ENCODE measurements around the gene WWC1.
"Not testable (repeated sequence)": the region's sequence is repeated elsewhere in the genome, so short reads cannot be mapped to it uniquely, and the experiment has no call there.

Gene WWC1

DNA sequence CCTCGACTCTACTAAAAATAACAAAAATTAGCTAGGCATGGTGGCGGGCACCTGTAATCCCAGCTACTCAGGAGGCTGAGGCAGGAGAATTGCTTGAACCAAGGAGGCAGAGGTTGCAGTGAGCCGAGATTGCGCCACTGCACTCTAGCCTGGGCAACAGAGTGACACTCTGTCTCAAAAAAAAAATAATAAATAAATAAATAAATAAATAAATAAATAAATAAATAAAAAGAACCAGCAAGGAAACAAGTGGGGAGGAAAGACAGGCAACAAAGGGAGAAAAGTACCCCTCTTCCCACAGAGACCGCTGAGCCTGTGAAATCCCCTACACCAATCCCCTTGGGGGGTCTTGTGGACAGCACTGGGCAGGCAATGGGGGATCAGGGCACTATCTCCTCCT, 4.6 kb upstream of the WWC1 start:
- DNase-seq, result not testable (repeated sequence)

- DNase-seq, result no peak
These were observed 4.1 kb upstream of the WWC1 start for GRCh38 chr5:168287362-168287761.

GRCh38 chr5:168288349-168289245, 2.8 kb upstream of the WWC1 start:
- no peak for DNase-seq

DNA sequence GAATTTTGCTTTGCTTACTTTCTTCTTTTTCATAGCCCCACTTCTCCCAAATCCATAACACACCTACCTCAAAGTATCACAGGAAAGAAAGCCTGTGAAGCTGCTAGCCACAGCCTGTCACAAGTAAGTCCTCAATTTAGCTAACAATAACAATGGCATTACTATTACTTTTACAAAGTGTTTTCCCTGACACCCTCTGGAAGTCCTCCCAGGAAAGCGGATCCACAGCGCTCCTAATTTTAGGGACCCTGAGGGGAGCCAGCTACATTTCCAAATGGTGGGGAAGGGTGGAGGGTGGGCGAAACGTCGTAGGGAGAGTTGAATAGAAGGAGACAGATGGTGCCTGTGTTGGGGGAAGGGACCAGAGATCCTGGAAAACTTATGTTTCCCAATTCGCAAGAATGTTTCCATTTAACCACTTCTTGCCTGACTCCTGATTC, 523 bp upstream of the WWC1 start:
- DNase-seq, result no peak

DNA sequence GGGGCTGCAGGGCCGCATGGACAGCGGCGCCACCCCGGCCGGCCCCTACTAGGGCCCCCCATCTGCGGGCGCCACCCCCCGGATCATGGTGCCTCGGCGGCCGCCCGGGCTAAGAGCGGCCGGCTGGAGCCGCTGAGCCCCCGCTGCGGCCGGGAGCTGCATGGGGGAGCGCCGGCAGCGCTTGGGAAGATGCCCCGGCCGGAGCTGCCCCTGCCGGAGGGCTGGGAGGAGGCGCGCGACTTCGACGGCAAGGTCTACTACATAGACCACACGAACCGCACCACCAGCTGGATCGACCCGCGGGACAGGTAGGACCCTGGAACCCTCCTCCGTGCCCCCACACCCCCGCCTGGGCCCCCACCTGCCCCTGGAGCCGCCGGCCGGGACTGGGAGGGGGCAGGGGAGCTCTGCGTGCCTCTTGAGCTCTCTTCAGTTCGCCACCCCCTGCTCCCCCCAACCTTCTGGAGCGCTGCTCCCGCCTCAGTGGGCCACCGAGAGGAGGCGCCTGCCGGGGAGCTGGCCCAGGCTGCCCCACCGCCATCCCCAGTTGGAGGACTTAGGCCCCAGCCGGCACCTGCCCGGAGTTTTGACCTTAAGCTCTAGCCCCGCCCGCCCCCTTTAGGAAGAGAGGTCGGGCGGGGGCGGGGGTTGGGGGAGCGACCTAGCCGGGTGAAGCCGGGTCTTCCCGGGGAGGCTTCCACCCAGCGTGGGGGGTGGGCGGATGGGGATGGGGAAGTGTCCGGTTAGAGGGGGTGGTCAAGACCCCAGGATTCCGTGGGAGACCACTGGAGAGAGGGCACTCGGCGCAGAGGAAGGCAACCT, 730 bp downstream of the WWC1 start:
- DNase-seq, result no peak

DNA sequence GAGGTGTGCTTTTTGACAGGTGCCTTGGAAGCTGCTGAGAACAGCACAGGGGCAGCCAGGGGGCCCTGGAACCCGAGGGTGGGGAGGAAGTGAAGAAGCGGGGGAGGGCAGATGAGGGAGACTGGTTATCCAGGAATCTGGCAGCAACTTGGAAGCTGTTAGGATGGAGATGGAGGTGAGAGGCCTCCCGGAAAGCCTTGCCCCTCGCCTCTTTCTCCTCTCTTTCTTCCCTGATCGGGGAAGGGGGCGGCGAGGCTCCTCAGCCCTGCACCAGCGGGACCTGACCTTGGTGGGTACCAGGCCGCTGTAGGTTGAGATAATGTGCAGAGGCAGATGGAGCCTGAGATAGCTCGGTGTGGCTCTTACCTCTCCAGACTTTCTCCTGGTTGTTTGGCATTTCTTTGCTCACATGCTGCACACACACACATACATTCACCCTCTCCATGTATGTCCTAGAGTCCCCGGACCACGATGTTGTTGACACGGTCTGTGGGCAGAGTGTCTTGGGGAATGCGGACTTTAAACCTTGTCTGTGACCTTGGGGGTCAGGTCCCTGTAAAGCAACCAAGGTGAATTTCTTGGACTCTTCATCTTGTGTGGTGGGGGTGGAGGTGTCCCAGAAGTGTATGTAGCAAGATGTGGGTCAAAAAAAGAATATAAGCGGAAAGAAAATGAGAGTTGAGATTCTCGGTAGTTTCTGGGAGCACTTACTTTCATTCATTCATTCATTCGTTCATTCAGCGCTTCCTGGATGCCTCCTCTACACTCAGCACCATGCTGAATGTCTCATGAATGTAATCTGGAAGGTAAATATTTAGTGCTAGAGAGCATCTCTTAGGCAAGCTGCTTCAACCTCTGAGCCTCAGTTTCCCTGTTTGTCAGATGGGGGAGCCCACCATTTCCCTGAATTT, 1.6 kb downstream of the WWC1 start:
- no peak for DNase-seq

- no peak for DNase-seq
These were observed 4.2 kb downstream of the WWC1 start for GRCh38 chr5:168295574-168296201.

DNA sequence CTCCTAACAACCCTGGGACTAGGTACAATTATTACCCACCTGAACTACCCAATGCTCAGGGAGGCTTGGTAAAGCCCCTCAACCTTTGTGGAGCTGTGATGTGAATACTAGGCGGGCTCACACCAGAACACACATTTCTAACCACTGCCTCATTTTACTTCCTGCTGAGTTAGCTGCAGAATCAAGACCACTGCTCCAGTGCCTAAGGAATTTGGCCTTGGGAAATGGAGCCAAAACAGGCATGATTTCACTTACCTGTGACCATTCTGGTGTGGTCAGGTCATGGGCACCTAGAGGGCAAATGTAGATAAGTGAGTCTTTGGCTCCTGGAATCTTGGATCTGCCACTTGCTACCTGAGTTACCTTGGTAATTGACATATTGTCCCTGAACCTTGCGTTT, 5.2 kb downstream of the WWC1 start:
- no peak for DNase-seq

DNA sequence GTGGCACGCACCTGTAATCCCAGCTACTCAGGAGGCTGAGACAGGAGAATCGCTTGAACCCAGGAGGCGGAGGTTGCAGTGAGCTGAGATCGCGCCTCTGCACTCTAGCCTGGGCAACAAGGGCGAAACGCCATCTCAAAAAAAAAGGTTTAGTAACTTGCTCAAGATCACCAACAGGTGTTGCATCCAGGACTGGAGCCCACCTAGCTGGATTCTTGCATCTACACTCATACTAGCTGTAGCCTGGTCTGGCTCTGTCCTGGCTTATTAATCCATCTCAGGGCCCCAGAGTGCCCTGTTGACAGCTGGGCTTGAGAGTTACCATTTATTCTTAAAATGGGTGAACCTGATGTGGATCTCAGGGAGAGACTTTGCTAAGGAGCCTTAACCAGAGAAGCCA, 7.5 kb downstream of the WWC1 start:
- no peak for DNase-seq

DNA sequence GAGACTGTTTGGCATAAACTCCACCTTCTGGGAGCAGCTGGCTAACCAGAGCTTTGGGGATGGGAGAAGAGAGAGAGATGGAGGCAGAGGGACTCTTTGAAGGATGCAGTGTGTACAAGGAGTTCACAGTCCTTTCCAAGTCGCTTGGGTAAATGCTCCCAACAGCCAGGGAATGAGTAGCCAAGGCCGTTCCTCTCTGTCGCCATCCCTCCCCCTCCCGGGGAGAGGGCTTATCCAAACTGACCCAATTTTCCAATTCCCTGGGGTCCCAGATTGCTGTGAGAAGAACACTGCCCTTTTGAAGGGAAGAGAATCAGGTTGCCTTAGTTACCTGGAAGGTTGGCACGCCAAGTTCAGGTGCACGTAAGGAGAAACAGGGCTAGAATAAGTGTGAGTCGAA, 7.9 kb downstream of the WWC1 start:
- no peak for DNase-seq

- DNase-seq, result no peak
These were observed 9.1 kb downstream of the WWC1 start for GRCh38 chr5:168300326-168301182.

- DNase-seq, result no peak
These were observed 10.3 kb downstream of the WWC1 start for GRCh38 chr5:168301593-168302390.

DNA sequence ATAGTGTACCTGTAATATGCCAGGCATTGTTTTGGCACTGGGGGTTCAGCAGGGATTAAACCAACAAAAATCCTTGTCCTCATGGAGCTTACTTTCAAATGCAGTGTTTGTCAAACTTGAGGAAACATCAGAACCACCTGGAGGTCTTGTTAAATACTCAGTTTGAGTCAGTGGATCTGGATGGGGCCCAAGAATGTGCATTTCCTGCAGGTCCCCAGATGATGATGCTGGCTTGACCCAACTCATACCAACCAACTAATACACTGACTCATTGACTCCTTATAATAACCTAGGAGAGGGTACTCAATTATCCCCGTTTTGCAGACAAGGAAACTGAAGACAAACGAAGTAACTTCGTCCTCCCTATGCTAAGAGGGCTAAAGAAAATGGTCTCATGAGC, 11.3 kb downstream of the WWC1 start:
- no peak for DNase-seq

GRCh38 chr5:168303393-168304025, 12.1 kb downstream of the WWC1 start:
- DNase-seq, result no peak

DNA sequence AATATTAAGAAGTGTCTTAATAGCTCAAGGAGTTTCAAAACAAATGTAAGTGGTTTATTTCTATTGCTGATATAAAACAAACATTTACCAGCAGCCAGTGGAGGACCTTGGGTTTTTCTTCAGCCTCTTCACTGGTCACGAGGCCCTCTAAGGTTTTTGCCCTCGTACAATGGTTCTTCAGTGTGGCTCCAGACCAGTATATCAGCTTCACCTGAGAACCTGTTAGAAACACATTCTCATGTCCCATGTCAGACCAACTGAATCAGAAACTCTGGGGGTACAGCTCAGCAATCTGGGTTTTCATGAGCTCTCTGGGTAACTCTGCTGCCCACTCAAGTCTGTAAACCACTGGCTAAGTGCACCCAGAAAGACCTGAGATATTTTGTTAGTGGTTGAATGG, 12.9 kb downstream of the WWC1 start:
- DNase-seq, result no peak

GRCh38 chr5:168305281-168305680, 13.8 kb downstream of the WWC1 start:
- no peak for DNase-seq

- no peak for DNase-seq
These were observed 15.6 kb downstream of the WWC1 start for GRCh38 chr5:168307022-168307421.

DNA sequence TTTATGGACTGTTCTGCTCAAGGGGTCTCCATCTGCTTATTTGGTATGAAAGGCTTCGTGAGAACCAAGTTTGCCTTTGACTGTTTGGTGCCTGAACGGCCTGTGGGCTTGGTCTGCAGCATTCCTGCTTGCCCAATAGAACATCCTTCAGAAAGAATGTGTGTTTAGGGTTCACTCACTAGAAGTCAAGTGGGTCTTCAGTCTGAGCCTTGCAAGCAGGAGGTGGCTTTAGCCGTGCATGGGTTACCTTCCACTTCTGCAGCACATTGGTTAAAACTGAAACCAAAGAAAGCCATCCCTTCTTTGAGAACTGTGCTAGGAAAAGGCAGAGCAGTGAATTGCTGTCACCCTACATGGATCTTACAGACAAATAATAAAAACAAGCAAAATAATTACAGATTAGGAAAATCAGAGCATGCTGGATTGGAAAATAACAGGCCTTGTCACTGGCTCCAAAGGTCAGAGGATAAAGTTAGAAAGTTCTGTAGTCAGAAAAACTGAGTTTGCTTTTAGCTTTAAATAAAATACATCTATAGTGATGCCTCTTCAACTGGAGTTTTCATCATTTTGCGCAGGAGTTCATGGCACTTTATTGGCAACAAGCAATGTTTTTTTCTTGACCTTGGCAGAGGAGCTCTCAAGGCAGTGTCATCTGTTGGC, 16.6 kb downstream of the WWC1 start:
- no peak for DNase-seq

DNA sequence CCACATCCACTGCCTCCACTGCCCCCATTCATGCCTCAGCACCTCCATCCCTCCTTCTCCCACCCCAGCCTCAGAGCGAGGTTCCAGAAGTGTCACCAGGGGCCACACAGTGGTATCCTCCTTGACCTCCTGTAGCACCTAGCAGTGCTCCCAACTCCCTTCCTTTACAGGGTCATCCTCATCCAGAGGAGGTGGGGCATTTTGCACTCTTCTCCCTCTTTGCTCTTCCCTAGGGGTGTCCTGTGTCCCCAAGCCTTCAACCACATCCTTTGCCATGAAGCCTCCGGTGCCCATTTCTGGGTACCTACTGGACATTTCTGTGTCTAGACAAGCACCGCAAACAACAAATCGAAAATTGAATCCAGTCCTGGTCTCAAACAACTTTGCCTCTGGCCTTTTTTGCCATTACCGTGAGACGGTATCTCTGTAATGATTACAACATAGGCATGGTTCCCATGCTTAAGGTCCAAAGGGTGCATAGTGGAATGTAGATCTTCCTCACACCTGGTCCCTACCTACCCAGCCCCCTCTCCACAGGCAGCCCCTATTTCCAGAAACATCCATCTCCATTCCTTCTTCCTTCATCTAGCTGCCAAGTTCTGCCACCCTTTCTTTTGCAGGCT, 17.6 kb downstream of the WWC1 start:
- no peak for DNase-seq

All from activated CD4-positive, alpha-beta T cell treated with anti-CD3 and anti-CD28 coated beads, Interleukin-2, amount 50 U/mL, for 48 hours (primary cell).